IMR-90 (cell line): Measurements from ENCODE around the gene DUSP16. TPM values are rescaled to one million over a fixed set of nuclear protein-coding genes. Genes with fewer than 3 reads are reported as not detected.

Source experiments
- ATAC-seq: fragments of 200-7000 bp; cut with Tn5 transposase; 2 replicates; pipeline ENCODE4 v1.9.1; 2020; ENCODE audit warnings: low read depth, mild to moderate bottlenecking, moderate library complexity
- BruUV-seq: library from RNA; stranded (reverse); fragments of 400-500 nt; replicated peaks from 2 replicates; lab custom pipeline; 2021; lab: Mats Ljungman, UMichigan
- CTCF ChIA-PET: fragments of 300-600 bp; formaldehyde crosslinking; extraction: SDS; loops from one replicate; lab custom pipeline; 2021; ENCODE audit warnings: antibody characterized with exemption; lab: Yijun Ruan, JAX
- POLR2A ChIA-PET: fragments of 300-600 bp; sonication (Branson Sonifier 250); formaldehyde crosslinking; loops from one replicate; lab custom pipeline; 2022; ENCODE audit warnings: antibody characterized with exemption; ENCODE audit not compliant: unreplicated experiment; lab: Charles Lee
- DNase-seq: peaks from one replicate; pipeline ENCODE4 v3.0.0; 2013
- H2AFZ ChIP-seq: replicated peaks from 2 replicates; pipeline ENCODE3; 2013; ENCODE audit warnings: low read length, mild to moderate bottlenecking; ENCODE audit not compliant: poor library complexity
- H2AK5ac ChIP-seq: 2 replicates; pipeline ENCODE4 v1.6.1; 2013; ENCODE audit warnings: low read depth, low read length, inconsistent platforms
- H2AK9ac ChIP-seq: replicated peaks from 2 replicates; pipeline ENCODE3; 2013; ENCODE audit warnings: mild to moderate bottlenecking, low read depth, low read length, moderate library complexity; ENCODE audit not compliant: poor library complexity
- H2BK120ac ChIP-seq: 2 replicates; pipeline ENCODE4 v1.6.1; 2013; ENCODE audit warnings: low read depth, low read length, inconsistent platforms
- H2BK15ac ChIP-seq: 3 replicates; pipeline ENCODE4 v1.6.1; 2013; ENCODE audit warnings: low read depth, low read length, inconsistent platforms
- H2BK20ac ChIP-seq: 2 replicates; pipeline ENCODE4 v1.6.1; 2013; ENCODE audit warnings: low read depth, mild to moderate bottlenecking, inconsistent platforms, low read length, moderate library complexity
- H2BK5ac ChIP-seq: 2 replicates; pipeline ENCODE4 v1.6.1; 2013; ENCODE audit warnings: mild to moderate bottlenecking, low read depth, low read length, inconsistent platforms; ENCODE audit not compliant: poor library complexity, severe bottlenecking
- H3K14ac ChIP-seq: replicated peaks from 2 replicates; pipeline ENCODE4 v1.6.1; 2013; ENCODE audit warnings: low read depth, low read length, inconsistent platforms
- H3K18ac ChIP-seq: 2 replicates; pipeline ENCODE4 v1.6.1; 2013; ENCODE audit warnings: low read depth, low read length, control low read depth
- H3K23ac ChIP-seq: 2 replicates; pipeline ENCODE4 v1.6.1; 2013; ENCODE audit warnings: low read depth, low read length, inconsistent platforms
- H3K27ac ChIP-seq: 2 replicates; pipeline ENCODE4 v1.5.1; 2013; ENCODE audit warnings: mild to moderate bottlenecking, control low read depth, low read length; ENCODE audit not compliant: insufficient read depth
- H3K27me3 ChIP-seq: 2 replicates; pipeline ENCODE4 v1.6.1; 2013; ENCODE audit warnings: low read length; ENCODE audit not compliant: control insufficient read depth, insufficient read depth
- H3K36me3 ChIP-seq: 2 replicates; pipeline ENCODE4 v1.6.1; 2013; ENCODE audit warnings: low read length, mixed read lengths; ENCODE audit not compliant: control insufficient read depth, insufficient read depth
- H3K4ac ChIP-seq: 2 replicates; pipeline ENCODE4 v1.6.1; 2013; ENCODE audit warnings: low read depth, low read length, inconsistent platforms
- H3K4me1 ChIP-seq: 2 replicates; pipeline ENCODE4 v1.6.1; 2013; ENCODE audit warnings: low read length, mixed read lengths; ENCODE audit not compliant: control insufficient read depth, insufficient read depth
- H3K4me2 ChIP-seq: 2 replicates; pipeline ENCODE4 v1.6.1; 2013; ENCODE audit warnings: low read depth, mild to moderate bottlenecking, control low read depth, low read length, moderate library complexity
- H3K4me3 ChIP-seq: 2 replicates; pipeline ENCODE4 v1.5.1; 2013; ENCODE audit warnings: low read depth, mild to moderate bottlenecking, control low read depth, low read length, moderate library complexity; ENCODE audit not compliant: insufficient read depth
- H3K56ac ChIP-seq: 2 replicates; pipeline ENCODE4 v1.6.1; 2013; ENCODE audit warnings: low read length, inconsistent platforms; ENCODE audit not compliant: insufficient read depth; ENCODE audit errors: extremely low read depth
- H3K79me1 ChIP-seq, 2 experiments: 2 replicates each; pipeline ENCODE4 v1.6.1; 2013; ENCODE audit warnings: low read length in 2 of 2, inconsistent platforms in 1 of 2, low read depth in 1 of 2
- H3K9ac ChIP-seq: 2 replicates; pipeline ENCODE4 v1.6.1; 2013; ENCODE audit warnings: low read depth, low read length, control low read depth
- H3K9me1 ChIP-seq: 2 replicates; pipeline ENCODE4 v1.6.1; 2013; ENCODE audit warnings: low read length, inconsistent platforms; ENCODE audit not compliant: insufficient read depth
- H3K9me3 ChIP-seq: 2 replicates; pipeline ENCODE4 v1.6.1; 2013; ENCODE audit warnings: low read length; ENCODE audit not compliant: control insufficient read depth, insufficient read depth
- H4K20me1 ChIP-seq: 2 replicates; pipeline ENCODE4 v1.6.1; 2013; ENCODE audit warnings: low read length, inconsistent platforms; ENCODE audit not compliant: insufficient read depth
- H4K5ac ChIP-seq: 2 replicates; pipeline ENCODE4 v1.6.1; 2013; ENCODE audit warnings: mild to moderate bottlenecking, low read depth, low read length, control low read depth
- H4K8ac ChIP-seq, 2 experiments: 2 replicates each; pipeline ENCODE4 v1.6.1; 2013; ENCODE audit warnings: low read depth in 2 of 2, low read length in 2 of 2, control low read depth in 1 of 2, inconsistent platforms in 1 of 2
- H4K91ac ChIP-seq: 2 replicates; pipeline ENCODE4 v1.6.1; 2013; ENCODE audit warnings: low read depth, low read length, inconsistent platforms; ENCODE audit not compliant: insufficient read depth
- CEBPB ChIP-seq: IDR thresholded peaks from 2 replicates; pipeline ENCODE4 v1.6.1; 2012; ENCODE audit warnings: low read depth, low read length, improper control_type of control experiment
- MAFK ChIP-seq: IDR thresholded peaks from 2 replicates; pipeline ENCODE4 v1.6.1; 2012; ENCODE audit warnings: low read depth, low read length, improper control_type of control experiment
- POLR2A ChIP-seq: IDR thresholded peaks from 2 replicates; pipeline ENCODE4 v1.6.1; 2012; ENCODE audit warnings: mild to moderate bottlenecking, low read depth, low read length
- RFX5 ChIP-seq: IDR thresholded peaks from 2 replicates; pipeline ENCODE4 v1.8.0; 2012; ENCODE audit warnings: low read depth, mild to moderate bottlenecking, low read length, moderate library complexity
- WGBS, 2 experiments: methylation state at CpG; one replicate each; pipeline versions ENCODE4 v1.1.5 to v1.1.7; 2013; ENCODE audit warnings: missing lambda C conversion rate in 2 of 2; ENCODE audit not compliant: insufficient read length in 1 of 2; ENCODE audit errors: extremely low coverage in 2 of 2; 5-methylcytosine and 5-hydroxymethylcytosine counted together
- dilution Hi-C: fragments of 300-500 bp; cut with HindIII; formaldehyde crosslinking; loops from one replicate; pipeline ENCODE4 v1.14.3; 2018; ENCODE audit warnings: low sequenced_read_pairs; ENCODE audit not compliant: unreplicated experiment
- in situ Hi-C: fragments of 300-500 bp; cut with MboI; formaldehyde crosslinking; loops from 3 replicates; pipeline ENCODE4 v1.14.3; 2019; ENCODE audit warnings: low sequenced_read_pairs, inconsistent platforms, mixed read lengths
- intact Hi-C: fragments of 100-400 bp; cut with micrococcal nuclease; formaldehyde crosslinking; loops from 2 replicates; pipeline ENCODE4 v1.10.0; 2022
- polyA plus RNA-seq, 3 experiments: library from polyadenylated mRNA; depleted of rRNA; stranded (reverse); fragments of >200 nt; gene quantifications; 2 replicates each; pipeline ENCODE4 v1.2.3, GENCODE V29; 2012; ENCODE audit warnings: low replicate concordance in 1 of 3
- total RNA-seq: library from RNA; depleted of rRNA; stranded (reverse); fragments of >200 nt; gene quantifications from 2 replicates; pipeline ENCODE4 v1.2.3, GENCODE V29; 2012

Gene DUSP16
- total and polyA plus RNA-seq, 2 of the 4 experiments (the other 2 are of a cell fraction) = 4.7 to 10.0 TPM

- Histone ChIP-seq H3K36me3 (no peaks in the 10 kb centered on the region), H3K4ac (no peak overlapping the region), H3K4me3 (no peak overlapping the region), H3K23ac (no peak overlapping the region; the same call in 1 of the 2 replicates), H4K20me1 (no peaks in the 10 kb centered on the region), H3K9ac (no peak overlapping the region), H2AK9ac (no peak overlapping the region), H4K5ac (no peak overlapping the region), H3K9me3 (no peaks in the 10 kb centered on the region), H2BK15ac (no peak overlapping the region), H2AK5ac (no peak overlapping the region), H3K27me3 (no peaks in the 10 kb centered on the region), H3K18ac (no peak overlapping the region), H3K79me1 (peaks cover 13 to 18% of the 10 kb centered on the region in 2 experiments; a peak in 2 of 4 replicates), H2BK20ac (no peak overlapping the region), H3K14ac (no peak overlapping the region), H2BK120ac (no peak overlapping the region), H4K8ac (no peak overlapping the region), H3K9me1 (no peaks in the 10 kb centered on the region), H4K91ac (no peak overlapping the region), H2AFZ (no peak overlapping the region), H3K4me1 (peaks cover 2% of the 10 kb centered on the region; the same call in 1 of the 2 replicates), H3K27ac (no peak overlapping the region), H2BK5ac (no peak overlapping the region), H3K4me2 (no peak overlapping the region), H3K56ac (no peak overlapping the region)
- DNase-seq (peak; percentile 51), ATAC-seq (peak; percentile 70)
- ChIA-PET CTCF (no interaction called here), POLR2A (no interaction called here)
- WGBS, 2 experiments = no CpG with 5 or more reads among the region's 1 CpG
- no peak for TF ChIP-seq RFX5
- no peak for TF ChIP-seq MAFK
- TF ChIP-seq CEBPB = no peak
- no peak for TF ChIP-seq POLR2A
- in situ Hi-C loops = no loop called here
- dilution Hi-C loops = no loop called here
- intact Hi-C loops = no loop called here
- no TSS peak for BruUV-seq
Measured at GRCh38 chr12:12546314-12546772, 16.3 kb downstream of the DUSP16 start.
